ENCODE measurements around the gene RALGAPA1.

The RALGAPA1 gene

GRCh38 chr14:35835208-35835982 lies 26.3 kb upstream of the RALGAPA1 start:
- no peaks in the 10 kb centered on the region for H3K4me1 ChIP-seq (ENCODE audit: insufficient read depth, low read length)
- TF ChIP-seq CTCF (IDR thresholded peaks at IDR 0.05; ENCODE audit: borderline replicate concordance, extremely low read depth, low read length, poor library complexity, severe bottlenecking) (no peak), EZH2 (IDR thresholded peaks at IDR 0.05; ENCODE audit: borderline replicate concordance, low read depth, low read length, severe bottlenecking) (no peak)
- no peak overlapping the region for H2AFZ ChIP-seq (ENCODE audit: low read depth, low read length)
- no peaks in the 10 kb centered on the region for H4K20me1 ChIP-seq (ENCODE audit: insufficient read depth, low read length)
- H3K36me3 ChIP-seq (ENCODE audit: insufficient read depth, low read length), result peaks cover 60% of the 10 kb centered on the region
- peaks cover 3% of the 10 kb centered on the region for H3K9me3 ChIP-seq (ENCODE audit: insufficient read depth, low read length, severe bottlenecking)
- ATAC-seq (ENCODE audit: insufficient read depth, low read depth), result no peak
- H3K79me2 ChIP-seq (ENCODE audit: insufficient read depth, low read length), result no peaks in the 10 kb centered on the region; the same call in 1 of the 2 replicates
- no peaks in the 10 kb centered on the region for H3K27me3 ChIP-seq (ENCODE audit: insufficient read depth, low read length, poor library complexity)
- H3K4me3 ChIP-seq (ENCODE audit: low read depth in 1 of 2, low read length in 2 of 2), result no peak overlapping the region
- no peak for DNase-seq
- no peak overlapping the region for H3K9ac ChIP-seq (ENCODE audit: low read depth, low read length)
- no peak overlapping the region for H3K4me2 ChIP-seq (ENCODE audit: insufficient read depth, low read length)
- no peak overlapping the region for H3K27ac ChIP-seq (ENCODE audit: low read length)

- TF ChIP-seq CTCF (IDR thresholded peaks at IDR 0.05; ENCODE audit: borderline replicate concordance, extremely low read depth, low read length, poor library complexity, severe bottlenecking), result no peak
- no peak for TF ChIP-seq EZH2 (IDR thresholded peaks at IDR 0.05; ENCODE audit: borderline replicate concordance, low read depth, low read length, severe bottlenecking)
- Histone ChIP-seq H3K9me3 (ENCODE audit: insufficient read depth, low read length, severe bottlenecking) (no peaks in the 10 kb centered on the region), H3K27ac (ENCODE audit: low read length) (no peak overlapping the region), H3K4me2 (ENCODE audit: insufficient read depth, low read length) (no peak overlapping the region), H3K79me2 (ENCODE audit: insufficient read depth, low read length) (peaks cover 26% of the 10 kb centered on the region), H3K4me1 (ENCODE audit: insufficient read depth, low read length) (peaks cover 30% of the 10 kb centered on the region), H2AFZ (ENCODE audit: low read depth, low read length) (no peak overlapping the region), H3K36me3 (ENCODE audit: insufficient read depth, low read length) (peaks cover 22% of the 10 kb centered on the region), H4K20me1 (ENCODE audit: insufficient read depth, low read length) (no peaks in the 10 kb centered on the region), H3K27me3 (ENCODE audit: insufficient read depth, low read length, poor library complexity) (no peaks in the 10 kb centered on the region), H3K4me3 (ENCODE audit: low read depth in 1 of 2, low read length in 2 of 2) (no peak overlapping the region), H3K9ac (ENCODE audit: low read depth, low read length) (no peak overlapping the region)
- ATAC-seq (ENCODE audit: insufficient read depth, low read depth), result no peak
- no peak for DNase-seq
Observed at GRCh38 chr14:35829449-35829848, 20.4 kb upstream of the RALGAPA1 start.

- Histone ChIP-seq H2AFZ (ENCODE audit: low read depth, low read length) (no peak overlapping the region; the same call in 1 of the 2 replicates), H3K4me1 (ENCODE audit: insufficient read depth, low read length) (peaks cover 30% of the 10 kb centered on the region), H3K27ac (ENCODE audit: low read length) (no peak overlapping the region), H3K4me3 (ENCODE audit: low read depth in 1 of 2, low read length in 2 of 2) (peak overlapping the region in 1 of 2 experiments; percentile 97; a peak in 3 of 4 replicates), H3K27me3 (ENCODE audit: insufficient read depth, low read length, poor library complexity) (no peaks in the 10 kb centered on the region), H3K4me2 (ENCODE audit: insufficient read depth, low read length) (peak overlapping the region; percentile 92), H3K36me3 (ENCODE audit: insufficient read depth, low read length) (peaks cover 9% of the 10 kb centered on the region), H3K79me2 (ENCODE audit: insufficient read depth, low read length) (peaks cover 26% of the 10 kb centered on the region), H4K20me1 (ENCODE audit: insufficient read depth, low read length) (no peaks in the 10 kb centered on the region), H3K9me3 (ENCODE audit: insufficient read depth, low read length, severe bottlenecking) (no peaks in the 10 kb centered on the region), H3K9ac (ENCODE audit: low read depth, low read length) (peak overlapping the region; percentile 88; the same call in 1 of the 2 replicates)
- DNase-seq, result no peak
- TF ChIP-seq EZH2 (IDR thresholded peaks at IDR 0.05; ENCODE audit: borderline replicate concordance, low read depth, low read length, severe bottlenecking) (no peak), CTCF (IDR thresholded peaks at IDR 0.05; ENCODE audit: borderline replicate concordance, extremely low read depth, low read length, poor library complexity, severe bottlenecking) (no peak)
- no peak for ATAC-seq (ENCODE audit: insufficient read depth, low read depth)
Observed at GRCh38 chr14:35827678-35828472, 18.8 kb upstream of the RALGAPA1 start.

Data from DND-41 (cell line).